Activated naive CD8-positive, alpha-beta T cell (primary cell): ENCODE measurements around the gene GTPBP6.
"Not testable (repeated sequence)": the region's sequence is repeated elsewhere in the genome, so short reads cannot be mapped to it uniquely, and the experiment has no call there.

Experiments used
- H3K27ac Mint-ChIP-seq: one replicate; pipeline ENCODE4 v1.8.0; 2021; ENCODE audit warnings: mixed read lengths
- H3K27me3 Mint-ChIP-seq: one replicate; pipeline ENCODE4 v1.8.0; 2021; ENCODE audit warnings: mixed read lengths
- H3K36me3 Mint-ChIP-seq: one replicate; pipeline ENCODE4 v1.8.0; 2021; ENCODE audit warnings: mixed read lengths
- H3K4me1 Mint-ChIP-seq: one replicate; pipeline ENCODE4 v1.8.0; 2021; ENCODE audit warnings: low read depth, mixed read lengths
- H3K4me3 Mint-ChIP-seq: one replicate; pipeline ENCODE4 v1.8.0; 2021; ENCODE audit warnings: mild to moderate bottlenecking, mixed read lengths
- H3K9me3 Mint-ChIP-seq: one replicate; pipeline ENCODE4 v1.8.0; 2021; ENCODE audit warnings: low read depth, mixed read lengths

GTPBP6 gene

DNA sequence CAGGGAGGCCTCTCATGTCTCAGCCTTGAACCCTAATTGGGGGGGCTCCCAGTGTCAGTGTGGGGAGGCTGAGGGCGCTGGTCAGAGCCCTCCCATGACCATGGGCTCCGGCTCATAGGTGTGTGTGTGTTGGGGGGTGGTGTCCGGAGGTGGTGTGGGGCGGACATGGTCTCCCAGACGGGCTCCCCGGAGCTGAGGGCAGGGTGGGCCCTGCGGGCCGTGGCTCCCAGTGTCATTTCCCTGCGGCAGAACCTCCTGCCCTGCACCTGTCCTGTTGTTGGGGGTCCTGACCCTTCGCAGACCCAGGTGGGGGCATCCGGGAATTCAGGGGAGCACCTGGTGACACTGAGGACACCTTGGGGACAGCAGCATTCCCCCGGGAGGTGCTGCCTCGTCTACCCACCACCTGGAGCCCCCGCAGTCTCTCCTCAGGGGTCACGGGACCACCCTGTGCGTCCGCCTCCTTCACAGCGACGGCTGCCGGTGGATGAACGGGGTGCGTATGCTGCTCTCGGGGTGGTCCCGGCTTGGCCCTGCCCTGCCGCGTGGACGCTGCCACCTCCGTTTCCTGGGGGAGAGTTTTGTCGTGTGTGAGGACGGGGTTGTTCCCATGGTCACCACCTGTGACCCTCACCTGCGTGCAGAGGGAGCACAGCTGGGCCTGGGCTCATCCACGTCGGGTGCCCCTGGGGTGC, 14.5 kb upstream of the GTPBP6 start:
- no peaks in the 10 kb centered on the region for H3K27me3 Mint-ChIP-seq
- no peak overlapping the region for H3K4me3 Mint-ChIP-seq
- peaks cover 6% of the 10 kb centered on the region for H3K36me3 Mint-ChIP-seq
- H3K9me3 Mint-ChIP-seq, result no peaks in the 10 kb centered on the region
- H3K4me1 Mint-ChIP-seq, result no peaks in the 10 kb centered on the region
- no peak overlapping the region for H3K27ac Mint-ChIP-seq

DNA sequence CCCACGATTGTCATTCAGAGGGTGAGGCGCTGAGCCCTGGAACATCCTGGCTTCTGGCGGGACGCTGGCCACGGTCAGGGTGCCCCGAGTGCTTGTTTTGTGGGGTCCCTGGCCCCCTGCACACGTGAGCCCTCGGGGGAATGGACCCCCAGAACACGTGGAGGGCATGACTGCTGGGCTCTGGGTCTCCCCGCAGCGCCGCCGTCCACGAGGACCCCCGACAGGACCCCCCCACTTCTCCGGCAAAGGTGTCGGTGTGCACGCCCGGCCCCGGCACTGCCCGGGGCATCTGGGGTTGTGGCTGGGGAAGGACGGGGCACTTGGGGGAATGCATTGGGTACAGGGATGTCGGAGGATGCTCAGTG, 13.9 kb upstream of the GTPBP6 start:
- Mint-ChIP-seq H3K27me3 (no peaks in the 10 kb centered on the region), H3K4me1 (no peaks in the 10 kb centered on the region), H3K27ac (no peak overlapping the region), H3K36me3 (peaks cover 6% of the 10 kb centered on the region), H3K9me3 (no peaks in the 10 kb centered on the region), H3K4me3 (no peak overlapping the region)

DNA sequence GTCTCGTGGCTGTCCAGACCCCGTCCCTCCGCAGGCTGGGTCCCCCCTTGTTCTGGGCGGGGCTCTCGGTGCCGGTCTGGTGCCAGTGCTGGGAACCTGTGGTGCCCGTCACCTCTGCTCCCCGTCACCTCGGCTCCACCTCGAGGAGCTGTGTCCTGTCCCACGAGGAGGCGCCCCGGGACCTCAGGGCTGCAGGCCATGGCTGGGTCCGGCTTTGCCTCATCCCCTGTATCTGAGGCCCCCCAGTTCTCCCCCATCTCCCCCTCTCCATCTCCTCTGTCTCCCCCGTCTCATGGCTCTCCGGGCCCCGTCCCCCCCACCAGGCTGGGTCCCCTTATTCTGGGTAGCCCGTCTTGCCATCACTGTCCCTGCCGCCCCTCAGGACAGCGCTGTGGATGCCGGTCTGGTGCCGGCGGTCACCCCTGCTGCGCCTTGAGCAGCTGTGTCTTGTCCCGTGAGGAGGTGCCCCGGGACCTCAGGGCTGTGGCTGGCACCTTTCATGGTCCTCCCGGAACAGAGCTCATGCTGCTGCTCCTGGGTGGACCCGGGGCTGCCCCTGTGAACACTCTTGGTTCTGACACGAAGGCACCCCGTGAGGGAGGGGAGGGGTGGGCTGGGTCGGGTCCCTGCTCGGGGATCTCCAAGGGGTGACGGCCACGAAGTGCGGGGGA, 13.4 kb upstream of the GTPBP6 start:
- Mint-ChIP-seq H3K36me3 (peaks cover 6% of the 10 kb centered on the region), H3K4me3 (peak overlapping the region; percentile 27), H3K9me3 (no peaks in the 10 kb centered on the region), H3K27ac (no peak overlapping the region), H3K27me3 (no peaks in the 10 kb centered on the region), H3K4me1 (no peaks in the 10 kb centered on the region)

DNA sequence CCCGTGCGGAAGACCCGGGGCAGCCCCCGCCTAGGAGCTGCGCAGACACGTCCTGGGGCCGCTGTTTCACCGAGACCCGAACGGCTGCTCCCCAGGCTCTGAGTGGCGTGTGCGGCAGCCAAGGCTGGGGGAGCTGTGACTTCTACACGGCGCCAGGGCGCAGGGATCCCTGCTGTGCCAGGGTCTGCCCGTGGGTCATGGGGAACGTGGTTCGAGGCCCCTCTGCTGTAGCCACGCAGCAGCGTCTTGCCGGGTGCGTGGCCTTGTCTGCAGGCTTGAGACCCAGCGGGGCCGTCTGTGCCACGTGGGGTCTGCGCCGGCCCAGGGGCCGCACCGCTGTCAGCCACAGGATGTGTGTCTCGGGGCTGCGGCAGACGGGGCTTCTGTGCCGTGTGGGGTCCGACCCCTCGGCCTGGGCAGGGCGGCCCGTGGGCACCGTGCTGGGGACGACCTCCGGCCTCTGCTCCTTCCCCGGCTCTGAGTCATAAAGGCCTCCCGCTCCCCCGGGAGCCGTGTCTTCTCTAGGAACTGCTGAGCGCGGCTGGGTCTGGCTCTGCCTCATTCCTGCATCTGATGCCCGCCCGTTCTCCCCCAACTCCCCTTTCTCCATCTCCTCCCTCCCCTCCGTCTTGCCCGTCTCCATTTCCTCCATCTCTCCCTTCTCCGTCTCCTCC, 12.7 kb upstream of the GTPBP6 start:
- peaks cover 2% of the 10 kb centered on the region for H3K36me3 Mint-ChIP-seq
- H3K27me3 Mint-ChIP-seq, result no peaks in the 10 kb centered on the region
- peak overlapping the region; percentile 27 for H3K4me3 Mint-ChIP-seq
- H3K4me1 Mint-ChIP-seq, result no peaks in the 10 kb centered on the region
- no peak overlapping the region for H3K27ac Mint-ChIP-seq
- H3K9me3 Mint-ChIP-seq, result no peaks in the 10 kb centered on the region

DNA sequence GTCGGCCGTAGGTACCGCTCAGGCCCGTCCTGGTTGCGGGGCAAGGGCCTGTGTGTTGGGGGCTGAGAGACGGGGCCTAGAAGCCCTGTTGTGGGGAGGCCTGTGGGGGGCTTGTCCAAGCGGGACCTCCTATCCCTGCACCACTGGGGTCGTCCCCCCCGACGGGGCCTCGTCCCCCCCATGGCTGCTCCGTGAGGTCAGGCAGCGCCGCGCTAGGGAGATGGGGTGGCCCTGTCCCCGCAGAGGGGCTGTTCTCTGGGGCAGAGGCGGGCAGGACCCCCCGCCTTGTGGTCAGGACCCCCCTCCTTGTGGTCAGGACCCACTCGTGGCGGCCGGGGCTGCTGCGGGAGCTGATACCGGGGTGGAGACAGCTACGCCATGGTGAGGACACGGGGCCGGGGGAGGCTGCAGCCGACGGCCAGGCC, 12.1 kb upstream of the GTPBP6 start:
- Mint-ChIP-seq H3K4me1 (no peaks in the 10 kb centered on the region), H3K9me3 (no peaks in the 10 kb centered on the region), H3K4me3 (no peak overlapping the region), H3K36me3 (no peaks in the 10 kb centered on the region), H3K27ac (no peak overlapping the region), H3K27me3 (no peaks in the 10 kb centered on the region)

DNA sequence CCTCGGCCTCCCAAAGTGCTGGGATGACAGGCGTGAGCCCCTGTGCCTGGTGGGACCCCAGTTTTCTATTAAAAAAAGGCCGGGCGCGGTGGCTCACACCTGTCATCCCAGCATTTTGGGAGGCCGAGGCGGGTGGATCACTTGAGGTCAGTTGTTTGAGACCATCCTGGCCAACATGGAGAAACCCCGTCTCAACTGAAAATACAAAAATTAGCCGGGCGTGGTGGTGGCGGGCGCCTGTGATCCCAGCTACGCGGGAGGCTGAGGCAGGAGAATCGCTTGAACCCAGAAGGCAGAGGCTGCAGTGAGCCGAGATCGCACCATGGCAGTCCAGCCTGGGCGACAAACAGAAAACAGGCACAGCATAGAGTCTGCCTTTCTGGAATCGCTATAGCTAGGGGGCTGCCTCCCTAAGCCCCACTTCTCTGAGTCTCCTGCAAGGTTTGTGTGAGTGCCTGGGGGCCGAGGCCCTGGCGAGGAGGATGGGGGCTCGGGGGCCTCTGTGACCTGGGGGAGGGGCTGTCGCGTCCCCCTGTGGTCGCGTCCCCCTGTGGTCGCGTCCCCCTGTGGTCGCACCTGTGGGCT, 11.6 kb upstream of the GTPBP6 start:
- not testable (repeated sequence) for H3K36me3 Mint-ChIP-seq, H3K27me3 Mint-ChIP-seq, H3K9me3 Mint-ChIP-seq, H3K4me3 Mint-ChIP-seq, H3K4me1 Mint-ChIP-seq, H3K27ac Mint-ChIP-seq

DNA sequence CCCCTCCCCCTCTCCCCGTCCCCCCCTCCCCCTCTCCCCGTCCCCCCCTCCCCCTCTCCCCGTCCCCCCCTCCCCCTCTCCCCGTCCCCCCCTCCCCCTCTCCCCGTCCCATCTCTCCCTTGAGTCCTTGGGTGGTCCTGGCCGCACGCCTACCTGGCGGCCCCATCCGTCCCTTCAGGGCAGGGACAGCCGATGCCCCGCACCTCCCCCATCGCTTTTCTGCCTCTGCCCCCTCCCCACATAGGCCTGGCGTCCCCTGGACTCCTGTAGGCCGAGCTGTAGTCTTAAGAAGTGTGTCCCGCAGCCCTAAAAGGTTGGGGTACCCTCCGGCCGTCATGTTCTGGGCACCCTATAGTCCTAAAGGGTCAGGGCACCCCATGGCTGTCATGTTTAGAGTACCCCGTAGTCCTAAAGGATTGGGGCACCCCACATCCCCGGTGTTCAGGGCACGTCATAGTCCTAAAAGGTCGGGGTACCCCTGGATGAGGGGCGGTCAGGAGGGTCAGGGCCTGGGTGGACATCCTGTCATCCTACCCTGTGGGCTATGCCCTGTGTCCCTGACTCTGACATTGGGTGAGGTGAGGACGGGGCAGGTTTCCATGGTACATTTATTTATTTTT, 10.8 kb upstream of the GTPBP6 start:
- H3K9me3 Mint-ChIP-seq, result no peaks in the 10 kb centered on the region

DNA sequence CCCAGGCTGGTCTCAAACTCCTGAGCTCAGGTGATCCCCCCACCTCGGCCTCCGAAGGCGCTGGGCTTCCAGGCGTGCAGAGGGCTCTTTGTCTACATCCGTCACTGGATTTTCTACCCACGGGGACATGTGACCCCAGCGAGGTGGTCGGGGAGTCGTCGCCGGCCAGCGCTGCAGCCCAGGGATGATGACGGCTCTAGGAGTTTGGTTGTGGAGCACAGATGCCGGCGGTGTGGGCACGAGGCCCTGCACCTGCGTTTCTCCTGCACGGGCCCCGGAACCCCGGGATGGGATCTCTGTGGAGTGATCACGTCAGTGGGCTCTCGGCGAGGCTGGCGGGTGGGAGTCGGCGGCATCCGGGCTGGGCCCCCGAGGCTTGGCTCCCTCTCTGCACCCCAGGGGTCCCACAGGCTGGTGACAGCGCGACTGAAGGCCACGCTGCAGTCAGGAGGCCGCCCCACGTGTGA, 9.1 kb upstream of the GTPBP6 start:
- Mint-ChIP-seq H3K9me3 (no peaks in the 10 kb centered on the region), H3K4me3 (no peak overlapping the region), H3K27ac (no peak overlapping the region), H3K36me3 (no peaks in the 10 kb centered on the region), H3K4me1 (peaks cover 9% of the 10 kb centered on the region), H3K27me3 (no peaks in the 10 kb centered on the region)

More for the DNA sequence above, 10.8 kb upstream of the GTPBP6 start:
- Mint-ChIP-seq H3K4me3 (no peak overlapping the region), H3K4me1 (peaks cover 2% of the 10 kb centered on the region), H3K36me3 (no peaks in the 10 kb centered on the region), H3K27me3 (no peaks in the 10 kb centered on the region), H3K27ac (no peak overlapping the region)

DNA sequence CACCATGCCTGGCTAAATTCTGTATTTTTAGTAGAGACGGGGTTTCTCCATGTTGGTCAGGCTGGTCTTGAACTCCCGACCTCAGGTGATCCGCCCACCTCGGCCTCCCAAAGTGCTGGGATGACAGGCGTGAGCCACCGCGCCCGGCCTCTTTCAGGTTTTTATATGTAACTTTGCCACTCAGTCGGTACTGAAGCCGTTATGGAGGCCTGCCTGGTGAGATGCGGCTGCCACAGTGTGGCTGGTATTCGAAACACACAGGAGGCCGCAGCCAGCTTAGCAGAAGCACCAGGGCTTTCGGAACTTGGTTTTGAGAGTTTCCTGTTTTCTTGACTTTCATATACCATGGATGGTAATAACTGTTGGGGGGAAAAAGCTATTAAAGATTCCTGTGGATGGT, 6.1 kb upstream of the GTPBP6 start:
- H3K4me1 Mint-ChIP-seq, result peaks cover 21% of the 10 kb centered on the region
- H3K27ac Mint-ChIP-seq, H3K36me3 Mint-ChIP-seq, H3K4me3 Mint-ChIP-seq, H3K27me3 Mint-ChIP-seq, H3K9me3 Mint-ChIP-seq: not testable (repeated sequence)

DNA sequence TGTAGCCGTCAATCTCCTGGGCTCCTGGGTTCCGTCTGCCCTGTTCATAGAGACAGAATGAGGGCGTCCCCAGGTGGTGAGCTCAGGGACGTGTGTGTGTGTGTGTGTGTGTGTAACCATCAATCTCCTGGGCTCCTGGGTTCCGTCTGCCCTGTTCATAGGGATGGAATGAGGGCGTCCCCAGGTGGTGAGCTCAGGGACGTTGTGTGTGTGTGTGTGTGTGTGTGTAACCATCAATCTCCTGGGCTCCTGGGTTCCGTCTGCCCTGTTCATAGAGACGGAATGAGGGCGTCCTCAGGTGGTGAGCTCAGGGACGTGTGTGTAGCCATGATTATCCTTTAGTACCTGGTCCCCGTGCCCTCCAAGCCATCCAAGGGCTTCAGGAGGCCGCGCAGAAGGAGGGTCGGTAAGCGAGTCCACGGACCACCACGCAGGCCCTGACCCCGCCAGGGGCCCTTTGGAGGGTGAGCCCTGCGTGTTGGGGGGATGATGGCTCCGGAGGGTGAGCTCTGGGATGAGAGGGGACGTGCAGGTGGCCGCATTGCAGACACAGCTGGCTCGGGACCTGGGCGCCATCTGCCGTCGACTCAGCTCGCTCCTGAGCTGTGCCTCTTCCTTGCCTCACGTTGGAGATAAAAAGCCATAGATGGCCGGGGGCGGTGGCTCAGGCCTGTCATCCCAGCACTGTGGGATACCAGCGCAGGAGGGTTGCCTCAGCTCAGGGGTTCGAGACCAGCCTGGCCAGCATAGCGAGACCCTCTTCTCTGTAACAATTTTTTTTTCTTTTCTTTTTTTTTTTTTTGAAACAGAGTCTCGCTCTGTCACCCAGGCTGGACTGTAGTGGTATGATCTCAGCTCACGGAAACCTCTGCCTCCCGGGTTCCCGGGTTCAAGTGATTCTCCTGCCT, 5.4 kb upstream of the GTPBP6 start:
- H3K27me3 Mint-ChIP-seq, result no peaks in the 10 kb centered on the region
- no peaks in the 10 kb centered on the region for H3K36me3 Mint-ChIP-seq

DNA sequence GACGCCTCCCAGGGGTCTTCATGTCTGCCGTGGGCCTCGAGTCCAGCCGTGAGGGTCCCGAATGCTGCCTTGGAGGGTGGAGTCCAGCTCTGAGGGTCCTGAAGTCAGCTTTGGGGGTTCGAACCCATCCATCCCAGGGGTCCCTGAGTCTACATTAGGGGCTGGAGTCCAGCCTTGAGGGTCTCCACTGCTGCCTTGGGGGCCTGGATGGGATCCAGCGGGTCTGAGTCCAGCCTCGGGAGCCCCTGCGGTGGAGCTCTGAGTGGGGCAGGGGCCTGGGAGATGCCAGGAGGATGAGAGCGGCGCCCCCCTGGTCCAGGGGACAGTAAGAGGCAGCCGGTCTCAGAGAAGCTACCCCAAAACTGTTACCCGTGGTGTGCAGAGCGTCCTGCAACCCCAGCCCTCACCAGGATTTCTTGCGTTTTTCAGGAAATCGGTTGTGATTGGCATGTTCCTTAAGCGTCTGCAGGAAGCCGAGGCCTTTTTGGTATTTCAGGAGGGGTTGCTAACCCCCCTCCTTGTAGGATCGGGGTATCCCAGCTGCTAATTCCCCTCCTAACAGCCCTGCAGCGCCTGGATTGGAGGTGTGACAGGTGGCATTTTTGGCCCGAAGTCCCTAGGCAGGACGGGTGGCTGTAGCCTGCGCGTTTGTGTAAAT, 1.7 kb upstream of the GTPBP6 start:
- peaks cover 24% of the 10 kb centered on the region for H3K4me1 Mint-ChIP-seq
- H3K4me3 Mint-ChIP-seq, result peak overlapping the region; percentile 84
- no peaks in the 10 kb centered on the region for H3K27me3 Mint-ChIP-seq
- peak overlapping the region; percentile 64 for H3K27ac Mint-ChIP-seq
- H3K36me3 Mint-ChIP-seq, result no peaks in the 10 kb centered on the region
- H3K9me3 Mint-ChIP-seq, result no peaks in the 10 kb centered on the region

More for the DNA sequence above, 5.4 kb upstream of the GTPBP6 start:
- peaks cover 21% of the 10 kb centered on the region for H3K4me1 Mint-ChIP-seq
- H3K4me3 Mint-ChIP-seq, result no peak overlapping the region
- no peaks in the 10 kb centered on the region for H3K9me3 Mint-ChIP-seq
- no peak overlapping the region for H3K27ac Mint-ChIP-seq

DNA sequence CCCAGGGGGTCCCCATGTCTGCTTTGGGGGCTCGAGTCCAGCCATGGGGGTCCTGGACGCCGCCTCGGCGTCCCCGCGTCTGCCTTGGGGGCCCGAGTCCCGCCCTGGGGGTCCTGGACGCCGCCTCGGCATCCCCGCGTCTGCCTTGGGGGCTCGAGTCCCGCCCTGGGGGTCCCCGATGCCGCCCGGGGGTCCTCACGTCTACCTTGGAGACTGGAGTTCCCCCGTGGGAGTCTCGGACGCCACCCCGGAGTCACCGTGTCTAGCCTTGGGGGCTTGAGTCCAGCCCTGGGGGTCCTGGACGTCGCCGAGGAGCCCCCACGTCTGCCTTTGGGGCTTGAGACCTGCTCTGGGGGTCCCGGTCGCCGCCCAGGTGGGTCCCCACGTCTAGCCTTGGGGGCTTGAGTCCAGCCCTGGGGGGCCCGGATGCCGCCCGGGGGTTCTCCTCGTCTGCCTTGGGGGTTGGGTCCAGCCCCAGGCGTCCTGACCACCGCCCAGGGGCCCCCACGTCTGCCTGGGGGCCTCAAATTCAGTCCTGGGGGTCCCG, 1.1 kb upstream of the GTPBP6 start:
- Mint-ChIP-seq H3K27me3 (no peaks in the 10 kb centered on the region), H3K36me3 (no peaks in the 10 kb centered on the region), H3K9me3 (no peaks in the 10 kb centered on the region), H3K4me1 (peaks cover 22% of the 10 kb centered on the region), H3K27ac (no peak overlapping the region), H3K4me3 (peak overlapping the region; percentile 84)

DNA sequence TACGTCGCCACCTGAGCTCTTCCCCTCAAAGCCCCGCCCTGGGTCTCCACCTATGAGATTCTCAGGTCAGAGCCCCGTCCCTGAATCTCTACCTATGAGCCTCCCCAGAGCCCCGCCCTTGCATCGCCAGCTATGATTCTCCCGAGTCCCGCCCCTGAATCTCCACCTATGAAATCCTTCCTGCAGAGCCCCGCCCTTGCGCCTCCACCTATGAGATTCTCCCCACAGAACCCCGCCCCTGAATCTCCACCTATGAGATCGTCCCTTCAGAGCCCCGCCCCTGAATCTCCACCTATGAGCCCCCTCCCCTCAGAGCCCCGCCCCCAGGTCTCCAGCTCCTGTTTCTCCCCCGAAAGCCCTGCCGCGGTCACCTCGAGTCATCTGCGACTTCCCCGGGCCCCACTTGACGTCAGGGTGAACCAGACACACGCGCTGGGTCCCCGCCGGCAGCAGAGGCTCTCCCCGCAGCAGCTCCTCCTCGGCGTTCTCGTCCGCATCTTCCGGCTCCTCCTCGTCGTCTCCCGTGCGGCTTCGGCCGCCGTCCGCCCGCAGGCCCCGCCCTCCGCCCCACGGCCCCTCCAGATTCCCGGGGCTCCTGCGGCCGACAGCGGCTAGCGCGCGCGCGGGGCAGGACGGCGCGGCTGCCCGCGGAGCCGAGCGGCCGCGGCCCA, 393 bp downstream of the GTPBP6 start:
- peak overlapping the region; percentile 90 for H3K4me3 Mint-ChIP-seq
- peaks cover 20% of the 10 kb centered on the region for H3K4me1 Mint-ChIP-seq
- no peaks in the 10 kb centered on the region for H3K36me3 Mint-ChIP-seq
- H3K27me3 Mint-ChIP-seq, result no peaks in the 10 kb centered on the region
- no peaks in the 10 kb centered on the region for H3K9me3 Mint-ChIP-seq
- H3K27ac Mint-ChIP-seq, result peak overlapping the region; percentile 97
